ENCODE measurements around the gene CMPK1.
A peak's percentile ranks its signal among the peaks of the same experiment; 100 is the strongest.
"Not testable (repeated sequence)": the region's sequence is repeated elsewhere in the genome, so short reads cannot be mapped to it uniquely, and the experiment has no call there.

CMPK1 gene, protein sequence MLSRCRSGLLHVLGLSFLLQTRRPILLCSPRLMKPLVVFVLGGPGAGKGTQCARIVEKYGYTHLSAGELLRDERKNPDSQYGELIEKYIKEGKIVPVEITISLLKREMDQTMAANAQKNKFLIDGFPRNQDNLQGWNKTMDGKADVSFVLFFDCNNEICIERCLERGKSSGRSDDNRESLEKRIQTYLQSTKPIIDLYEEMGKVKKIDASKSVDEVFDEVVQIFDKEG

DNA sequence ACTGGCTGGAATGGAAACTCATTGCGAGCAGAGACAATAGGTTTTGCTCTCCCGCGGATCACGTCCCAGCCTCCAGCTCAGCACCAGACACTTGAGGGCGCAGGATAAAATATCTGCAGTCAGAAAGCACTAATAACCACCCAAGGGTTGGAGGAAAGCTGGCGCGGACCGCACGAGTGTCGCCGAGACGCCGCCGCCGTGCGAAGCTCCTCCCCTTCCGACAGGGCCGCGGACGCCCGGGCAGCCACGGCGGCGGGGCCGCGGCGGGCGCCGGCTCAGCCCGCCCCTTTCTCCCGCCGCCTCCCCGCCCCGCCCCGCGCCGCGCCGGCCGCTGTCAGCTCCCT lies at the start of gene CMPK1:
Gene CMPK1, plus strand, starts transcription at position 213 of the 344 bp plus-strand sequence. CDS start 156 bp downstream, outside the sequence.
- peak; percentile 33 for DNase-seq

DNA sequence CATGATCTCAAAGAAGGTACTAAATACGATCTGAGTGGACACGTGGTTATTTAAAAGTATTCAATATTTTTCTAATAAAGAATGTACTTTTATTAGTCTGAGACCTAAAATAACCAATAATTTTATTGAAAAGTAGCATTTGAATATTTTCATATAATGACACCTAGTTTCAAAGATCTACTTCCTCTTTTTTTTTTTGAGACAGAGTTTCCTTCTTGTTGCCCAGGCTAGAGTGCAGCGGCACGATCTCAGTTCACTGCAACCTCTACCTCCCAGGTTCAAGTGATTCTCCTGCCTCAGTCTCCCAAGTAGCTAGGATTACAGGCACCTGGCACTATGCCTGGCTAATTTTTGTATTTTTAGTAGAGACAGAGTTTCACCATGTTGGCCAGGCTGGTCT lies 45.5 kb upstream of the CMPK1 start:
- not testable (repeated sequence) for DNase-seq

DNA sequence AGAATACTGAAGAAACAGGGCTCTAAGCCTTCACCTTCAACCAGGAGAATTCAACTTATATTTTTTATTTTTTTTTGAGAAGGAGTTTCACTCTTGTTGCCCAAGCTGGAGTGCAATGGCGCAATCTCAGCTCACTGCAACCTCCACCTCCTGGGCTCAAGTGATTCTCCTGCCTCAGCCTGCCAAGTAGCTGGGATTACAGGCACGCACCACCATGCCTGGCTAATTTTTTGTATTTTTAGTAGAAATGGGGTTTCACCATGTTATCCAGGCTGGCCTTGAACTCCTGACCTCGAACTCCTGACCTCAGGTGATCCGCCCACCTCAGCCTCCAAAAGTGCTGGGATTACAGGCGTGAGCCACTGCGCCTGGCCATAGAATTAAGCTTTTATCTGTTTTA lies 38.7 kb upstream of the CMPK1 start:
- DNase-seq = not testable (repeated sequence)

DNA sequence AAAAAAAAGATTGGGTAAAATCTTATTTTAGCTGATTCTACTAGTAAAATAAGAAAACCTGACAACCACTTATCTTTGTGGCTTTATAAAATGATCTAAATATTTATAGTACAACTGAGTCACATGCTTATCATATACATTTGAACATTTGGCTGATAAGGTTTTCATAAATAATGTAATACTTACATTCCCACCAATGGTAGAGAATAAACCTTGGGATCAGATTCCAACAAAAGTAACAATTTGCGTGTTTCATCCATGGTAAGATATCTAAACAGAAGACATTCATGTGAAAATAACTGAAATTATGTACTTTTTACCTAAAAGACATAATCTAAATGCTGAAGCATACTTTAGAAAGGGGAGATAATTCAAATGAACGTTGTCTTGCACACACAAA lies 38.0 kb upstream of the CMPK1 start:
- DNase-seq = no peak

DNA sequence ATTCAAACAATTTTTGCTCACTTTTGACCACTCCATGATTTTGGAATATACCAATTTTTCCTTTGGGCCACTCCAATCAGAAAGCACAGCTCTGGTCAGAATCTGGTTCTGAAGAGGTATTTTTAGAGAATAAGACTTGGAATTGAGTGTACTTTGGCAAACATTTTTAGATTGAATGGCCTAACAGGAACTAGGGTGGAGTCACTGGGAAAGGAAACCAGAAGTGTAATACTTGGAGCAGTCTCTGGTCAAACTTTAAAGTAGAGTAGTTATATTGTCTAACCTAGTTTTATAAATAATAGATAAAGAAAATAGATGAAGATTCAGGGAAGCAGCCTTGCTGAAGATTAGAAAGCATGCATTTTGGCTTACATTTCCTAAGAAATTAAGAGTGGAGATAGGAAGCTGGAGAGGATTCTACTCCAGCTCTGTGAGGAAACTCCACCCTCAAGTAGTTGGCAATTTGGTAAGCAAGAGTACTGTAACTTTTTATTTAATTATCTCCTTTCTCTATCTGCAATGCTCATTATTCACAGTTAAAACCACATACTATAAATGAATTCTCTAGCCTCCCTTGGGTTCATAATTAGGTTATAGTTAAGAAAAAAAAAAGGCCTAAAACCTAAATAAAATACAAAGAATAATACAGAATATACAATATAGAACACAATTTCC lies 35.4 kb upstream of the CMPK1 start:
- no peak for DNase-seq

DNA sequence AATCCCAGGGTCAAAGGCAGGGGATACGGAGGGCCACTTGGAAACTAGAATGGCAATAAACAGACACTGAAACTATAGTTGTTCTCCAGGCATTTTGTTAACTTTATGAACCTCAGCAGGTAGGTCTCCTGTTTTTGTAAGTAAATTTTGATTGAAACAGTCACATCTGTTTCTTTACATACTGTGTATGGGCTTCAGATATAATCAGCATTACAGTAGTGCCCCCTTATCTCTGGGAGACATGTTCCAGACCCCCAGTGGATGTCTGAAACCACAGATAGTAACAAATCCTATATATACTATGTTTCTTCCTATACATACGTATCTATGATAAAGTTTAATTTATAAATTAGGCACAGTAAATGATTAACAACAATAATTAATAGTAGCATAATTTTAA lies 31.1 kb upstream of the CMPK1 start:
- DNase-seq = no peak

DNA sequence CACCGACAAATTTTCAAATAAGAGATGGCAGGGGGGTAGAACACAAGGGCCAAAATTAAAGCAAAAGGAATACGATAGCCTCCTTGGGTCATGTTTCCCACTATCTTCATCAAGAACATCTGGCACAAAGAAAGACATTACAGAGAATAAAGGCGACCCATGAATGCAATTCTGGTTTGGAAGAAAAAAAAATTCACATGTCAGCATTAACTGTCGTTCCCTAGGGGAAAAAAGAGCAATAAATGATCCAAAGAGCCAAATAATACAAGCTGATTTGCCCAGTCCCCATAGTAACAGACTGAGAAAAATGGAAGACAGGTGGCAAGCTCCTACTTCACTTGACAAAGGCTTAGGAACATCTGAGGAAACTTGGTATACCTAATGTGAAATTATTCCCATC lies 24.2 kb upstream of the CMPK1 start:
- DNase-seq = no peak

DNA sequence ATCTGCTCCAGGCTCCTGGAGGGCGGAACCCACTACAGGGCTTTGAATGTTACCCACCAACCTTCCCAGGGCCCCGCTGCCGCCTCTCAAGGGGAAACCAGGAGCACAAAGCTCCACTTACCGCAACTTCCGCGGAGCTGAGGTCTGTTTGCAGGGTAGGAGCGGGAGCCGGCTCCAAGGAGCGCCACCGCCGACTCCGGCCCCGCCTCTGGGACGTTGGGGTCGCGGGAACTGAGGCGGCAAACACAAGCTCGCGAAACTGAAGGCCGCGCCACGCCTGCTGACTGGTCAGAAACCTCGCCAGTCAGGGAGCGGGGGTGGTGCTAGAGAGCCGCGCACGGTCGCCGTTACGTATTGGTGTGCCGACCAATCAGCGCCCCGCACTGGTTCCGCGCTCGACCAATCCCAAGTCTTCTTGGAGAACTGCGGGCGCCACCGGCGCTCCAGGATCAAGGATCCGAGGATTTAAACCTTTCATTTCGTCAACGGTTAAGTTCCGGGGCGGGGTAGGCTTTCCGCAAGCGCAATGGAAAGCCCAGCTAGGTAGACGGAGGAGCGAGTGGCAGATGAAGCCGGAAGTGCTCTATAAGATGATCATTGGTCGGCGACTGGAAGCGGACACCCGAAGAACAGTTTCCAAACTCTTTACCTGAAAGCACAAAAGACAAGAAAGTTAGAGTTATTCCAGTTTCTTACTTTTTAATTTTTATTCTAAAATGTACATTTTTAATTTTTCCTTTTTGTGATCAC lies 19.5 kb upstream of the CMPK1 start, which contains the start of gene STIL:
Gene STIL, minus strand, starts transcription at position 233 of the 750 bp plus-strand sequence. CDS start 3,828 bp downstream, outside the sequence.
- DNase-seq = peak; percentile 97

DNA sequence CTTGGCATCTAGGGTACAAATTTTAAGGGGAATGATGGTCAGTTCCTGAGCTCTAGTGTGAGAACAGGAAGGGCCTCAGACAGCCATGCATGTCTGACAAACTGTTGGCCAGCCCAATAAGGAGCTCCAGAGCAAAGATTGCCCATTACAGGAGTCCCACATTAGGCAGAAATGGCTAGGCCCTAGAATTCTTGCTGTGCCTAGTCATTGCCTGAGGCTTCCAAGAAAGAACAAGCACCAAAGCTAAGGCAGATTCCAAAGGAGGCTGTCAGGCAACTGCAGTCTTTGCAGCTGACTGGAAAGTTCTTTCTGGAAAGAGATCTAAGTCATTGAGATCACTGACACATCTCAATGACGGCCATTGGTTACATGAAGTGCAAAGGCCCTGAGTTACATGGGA lies 15.7 kb upstream of the CMPK1 start:
- DNase-seq = no peak

DNA sequence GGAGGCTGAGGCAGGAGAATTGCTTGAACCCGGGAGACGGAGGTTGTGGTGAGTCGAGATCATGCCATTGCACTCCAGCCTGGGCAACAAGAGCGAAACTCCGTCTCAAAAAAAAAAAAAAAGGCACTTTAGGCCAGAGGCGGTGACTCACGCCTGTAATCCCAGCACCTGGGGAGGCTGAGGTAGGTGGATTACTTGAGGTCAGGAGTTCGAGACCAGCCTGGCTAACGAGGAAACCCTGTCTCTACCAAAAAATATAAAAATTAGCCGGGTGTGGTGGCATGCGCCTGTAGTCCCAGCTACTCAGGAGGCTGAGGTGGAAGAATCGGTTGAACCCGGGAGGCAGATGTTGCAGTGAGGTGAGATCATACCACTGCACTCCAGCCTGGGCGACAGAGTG lies 13.6 kb upstream of the CMPK1 start:
- not testable (repeated sequence) for DNase-seq

DNA sequence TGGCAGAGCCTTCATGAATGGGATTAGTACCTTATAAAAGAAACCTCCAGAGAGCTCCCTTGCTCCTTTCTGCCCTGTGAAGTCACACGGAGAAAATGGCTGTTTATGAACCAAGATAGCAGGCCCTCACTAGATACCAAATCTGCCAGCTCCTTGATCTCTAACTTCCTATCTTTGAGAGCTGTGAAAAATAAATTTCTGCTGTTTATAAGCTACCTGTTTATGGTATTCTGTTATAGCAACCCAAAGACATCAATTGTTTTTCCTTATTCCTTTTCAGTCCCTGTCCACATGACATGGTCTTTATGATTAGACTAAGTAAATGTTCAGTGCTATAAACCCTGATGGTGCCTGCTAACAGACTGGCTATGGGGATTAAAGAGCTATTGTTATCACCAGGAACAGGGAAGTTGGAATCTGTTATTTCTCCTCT lies 10.0 kb upstream of the CMPK1 start:
- no peak for DNase-seq

DNA sequence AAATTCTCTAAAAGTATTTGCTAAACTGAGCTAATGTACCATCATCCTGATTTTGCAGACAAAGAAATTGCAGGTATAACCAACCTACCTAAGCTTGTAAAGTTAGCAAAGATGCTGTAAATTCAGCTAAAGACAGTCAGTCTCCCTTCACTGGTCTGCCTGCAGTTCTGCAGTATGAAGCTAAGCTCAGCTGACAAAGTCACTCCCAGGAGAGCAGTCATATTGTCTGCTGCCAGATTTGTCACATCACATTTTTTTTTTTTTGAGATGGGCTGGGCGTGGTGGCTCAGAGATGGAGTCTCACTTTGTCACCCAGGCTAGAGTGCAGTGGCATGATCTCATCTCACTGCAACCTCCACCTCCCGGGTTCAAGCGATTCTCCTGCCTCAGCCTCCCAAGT lies 8.9 kb upstream of the CMPK1 start:
- no peak for DNase-seq

DNA sequence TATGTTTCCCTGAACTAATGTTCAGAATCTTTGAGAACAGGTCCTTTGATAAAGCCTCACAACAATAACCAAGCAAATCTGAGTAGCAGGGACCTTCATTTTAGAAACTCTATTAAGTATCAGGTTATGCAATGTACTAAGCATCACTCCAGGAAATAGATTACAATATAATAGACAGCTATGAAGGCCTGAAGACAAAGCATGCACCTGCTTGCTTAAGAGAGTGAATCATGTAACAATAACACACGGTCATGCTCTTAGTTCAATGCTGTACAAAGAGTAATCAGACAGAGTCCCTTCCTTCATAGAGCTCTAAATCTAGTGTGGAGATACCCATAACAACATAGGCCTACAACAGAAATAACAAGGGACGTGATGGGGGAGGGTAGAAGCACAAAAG lies 8.1 kb upstream of the CMPK1 start:
- DNase-seq = no peak

DNA sequence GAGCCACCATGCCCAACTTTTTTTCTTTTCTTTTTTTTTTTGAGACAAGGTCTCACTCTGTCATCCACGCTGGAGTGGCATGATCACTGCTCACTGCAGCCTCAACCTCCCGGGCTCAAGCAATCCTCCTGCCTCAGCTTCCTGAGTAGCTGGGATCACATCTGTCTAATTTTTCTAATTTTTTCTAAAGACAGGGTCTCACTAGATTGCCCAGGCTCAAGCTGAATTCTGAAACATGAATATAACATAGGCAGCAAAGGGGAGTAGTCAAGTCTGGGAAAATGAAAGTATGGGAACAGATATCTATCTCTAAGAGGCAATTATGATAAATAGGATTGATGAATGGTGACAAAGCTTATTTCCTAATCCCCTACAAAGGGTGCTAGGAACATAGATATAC lies 7.3 kb upstream of the CMPK1 start:
- no peak for DNase-seq

DNA sequence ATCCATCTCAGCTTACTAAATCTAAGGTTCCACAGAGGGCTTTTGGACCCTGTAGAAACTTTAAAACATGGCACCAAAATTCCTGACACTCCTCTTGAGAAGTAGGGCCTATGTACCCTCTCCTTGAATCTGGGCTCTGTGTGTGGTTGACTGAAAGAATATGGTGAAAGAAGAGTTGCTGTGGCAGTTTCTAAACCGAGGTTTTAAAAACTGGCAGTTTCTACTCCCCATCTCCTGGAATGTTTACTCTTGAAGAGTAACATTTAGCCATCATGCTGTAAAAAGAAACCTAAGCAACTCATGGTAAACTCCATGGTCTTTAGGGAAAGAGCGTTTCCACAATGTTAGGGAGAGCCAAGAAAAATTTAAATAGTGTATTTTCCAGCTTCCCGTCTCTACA lies 4.6 kb upstream of the CMPK1 start:
- no peak for DNase-seq

DNA sequence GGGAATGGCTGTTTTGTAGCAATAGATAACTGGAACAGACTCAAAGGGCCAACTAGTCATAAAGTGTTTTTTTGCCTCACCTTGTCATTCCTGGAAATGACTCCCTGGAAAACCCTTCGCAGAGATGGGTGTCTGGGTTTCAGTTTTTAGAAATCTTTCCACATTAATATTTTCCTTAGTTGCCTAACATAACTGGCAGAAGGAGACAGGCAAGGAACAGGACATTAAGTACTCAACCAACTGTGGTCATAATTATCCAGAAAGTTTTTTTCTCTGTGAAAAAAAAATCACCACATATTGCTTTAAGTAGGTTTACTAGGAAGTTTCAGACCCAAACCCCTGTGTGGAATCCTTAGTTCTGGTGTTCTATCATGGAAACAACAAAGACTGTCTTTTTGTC lies 3.4 kb upstream of the CMPK1 start:
- DNase-seq = no peak

DNA sequence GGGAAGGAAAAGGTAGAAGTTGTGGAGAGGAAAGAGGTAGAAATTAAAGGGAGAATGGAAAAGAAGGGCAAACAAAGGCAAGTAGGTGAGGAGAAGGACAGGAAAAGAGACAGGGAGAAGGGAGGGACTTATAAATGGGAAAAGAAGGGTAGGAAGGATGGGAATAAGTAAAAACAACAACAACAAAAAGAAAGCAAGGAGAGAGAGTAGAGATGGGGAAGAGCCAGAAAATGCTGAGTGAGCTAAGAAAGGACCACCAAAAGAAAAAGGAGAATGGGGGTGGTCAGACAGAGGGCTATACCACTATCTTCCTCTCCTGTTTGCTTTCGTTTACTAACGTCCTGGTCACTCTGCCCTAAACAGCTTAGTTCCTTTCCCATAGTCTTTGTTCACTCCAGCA lies 1.7 kb upstream of the CMPK1 start:
- no peak for DNase-seq

DNA sequence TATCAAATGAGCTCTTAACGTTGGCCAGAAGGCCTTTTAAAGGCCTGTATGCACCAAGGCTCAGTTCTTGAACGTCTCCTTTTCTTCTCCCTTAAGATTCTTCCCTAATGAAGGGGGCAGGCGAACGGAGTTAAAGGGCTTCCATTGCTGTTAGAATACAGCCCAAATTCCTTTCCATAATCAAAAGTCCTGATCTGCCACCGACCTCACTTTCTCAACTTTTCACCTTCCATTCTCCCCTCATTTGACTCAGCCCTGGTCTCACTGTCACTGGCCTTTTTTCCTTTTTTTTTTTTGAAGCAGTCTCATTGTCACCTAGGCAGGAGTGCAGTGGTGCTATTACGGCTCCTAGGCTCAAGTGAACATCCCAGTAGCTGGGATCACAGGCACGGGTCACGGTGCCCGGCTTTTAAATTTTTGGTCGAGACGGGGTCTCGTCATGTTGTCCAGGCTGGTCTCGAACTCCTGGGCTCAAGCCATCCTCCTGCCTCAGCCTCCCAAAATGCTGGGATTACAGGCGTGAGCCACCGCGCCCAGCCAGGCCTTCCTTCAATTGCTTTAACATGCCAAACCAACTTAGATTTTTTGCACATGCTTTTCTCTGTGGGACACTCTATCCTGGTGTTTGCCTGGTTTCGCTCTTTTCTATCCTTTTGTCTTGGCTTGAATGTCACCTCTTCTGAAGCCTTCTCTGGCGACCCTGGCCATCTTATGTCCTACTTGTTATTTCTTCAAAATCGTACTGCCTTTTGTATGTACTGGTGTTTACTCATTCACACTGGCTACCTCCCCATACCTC lies 612 bp upstream of the CMPK1 start:
- no peak for DNase-seq

DNA sequence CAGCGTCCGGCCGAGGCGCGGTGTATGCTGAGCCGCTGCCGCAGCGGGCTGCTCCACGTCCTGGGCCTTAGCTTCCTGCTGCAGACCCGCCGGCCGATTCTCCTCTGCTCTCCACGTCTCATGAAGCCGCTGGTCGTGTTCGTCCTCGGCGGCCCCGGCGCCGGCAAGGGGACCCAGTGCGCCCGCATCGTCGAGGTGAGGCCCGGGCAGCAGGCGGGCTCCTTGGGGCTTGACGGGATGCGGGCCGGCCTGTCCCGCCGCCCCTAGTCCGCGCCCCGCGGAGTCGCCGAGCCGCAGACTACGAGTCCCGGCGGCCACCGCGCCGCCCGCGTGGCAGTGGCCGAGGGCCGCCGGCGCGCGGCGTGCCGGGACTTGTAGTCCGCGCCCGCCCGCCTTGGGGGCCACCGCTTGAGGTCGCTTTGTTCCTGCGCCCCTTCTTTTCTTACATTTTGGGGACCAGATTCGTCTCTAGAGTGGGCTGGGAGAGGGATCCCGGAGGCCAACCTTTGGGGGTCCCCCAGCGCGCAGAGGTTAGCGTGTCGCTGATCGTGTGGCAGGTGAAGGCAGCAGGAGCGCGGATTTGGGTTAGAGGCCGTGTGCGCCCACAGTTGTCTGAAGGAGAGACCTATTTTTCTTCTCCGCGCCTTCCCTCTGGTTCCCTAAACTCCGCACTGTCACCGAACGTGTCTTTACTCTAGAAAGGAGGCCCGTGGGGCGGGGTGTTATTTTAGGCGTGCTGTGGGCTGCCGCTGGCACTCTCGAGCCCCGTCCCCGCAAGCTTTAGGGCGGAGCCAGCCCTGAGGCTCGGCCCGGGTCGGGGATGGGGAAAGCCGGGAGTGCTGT lies 553 bp downstream of the CMPK1 start:
- DNase-seq = peak; percentile 51

DNA sequence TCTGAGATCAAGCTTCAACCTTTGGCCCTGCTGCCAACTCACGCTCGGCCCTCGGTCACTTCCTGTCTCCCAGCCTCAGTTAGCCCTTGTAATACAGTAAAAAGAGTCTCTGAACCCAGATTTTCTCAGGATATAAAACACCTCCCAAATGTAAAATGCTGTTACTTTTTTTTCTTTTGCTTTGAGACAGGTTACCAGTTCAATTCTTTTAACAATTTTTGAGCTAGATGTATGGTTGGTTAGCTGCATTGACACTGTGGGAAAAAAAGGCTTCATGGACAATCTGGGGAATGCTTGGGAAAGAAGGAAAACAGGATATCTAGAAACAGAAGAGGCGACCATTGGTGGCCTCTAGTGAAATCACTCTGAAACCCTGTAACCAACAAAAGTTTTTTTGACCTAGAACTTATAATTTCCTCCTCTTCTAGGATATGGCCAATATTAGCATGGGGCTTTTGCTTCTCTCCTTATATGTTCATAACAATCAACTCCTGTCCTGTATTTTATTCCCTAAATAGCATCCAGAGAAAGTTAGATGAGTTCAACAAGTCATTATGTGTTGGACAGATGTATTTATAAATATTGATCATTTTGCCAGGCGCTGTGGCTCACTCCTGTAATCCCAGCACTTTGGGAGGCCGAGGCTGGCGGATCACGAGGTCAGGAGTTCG lies 1.3 kb downstream of the CMPK1 start:
- no peak for DNase-seq

DNA sequence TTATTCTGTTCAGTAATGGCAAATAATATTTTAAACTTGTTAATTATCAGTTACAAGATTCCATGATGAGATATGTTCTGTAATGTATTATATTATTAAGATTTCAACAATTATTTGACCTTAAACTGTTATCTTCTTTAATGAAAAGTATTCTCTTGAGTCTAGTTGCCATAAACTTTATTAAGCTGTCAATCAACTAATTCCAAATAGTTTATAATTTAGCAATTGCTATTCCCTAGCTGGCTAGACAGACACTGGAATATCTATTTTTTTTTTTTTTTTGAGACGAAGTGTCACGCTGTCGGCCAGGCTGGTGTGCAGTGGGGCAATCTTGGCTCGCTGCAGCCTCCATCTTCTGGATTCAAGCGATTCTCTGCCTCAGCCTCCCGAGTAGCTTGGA lies 3.8 kb downstream of the CMPK1 start:
- no peak for DNase-seq
